HG02678 (cell line): ENCODE data around the gene MAN1C1.

Experiments used
- ATAC-seq: cut with Tn5 transposase; IDR thresholded peaks from one replicate; pipeline ENCODE4 v1.9.1; 2021; ENCODE audit warnings: mild to moderate bottlenecking, moderate library complexity; ENCODE audit not compliant: unreplicated experiment

MAN1C1 gene

GRCh38 chr1:25710583-25711347, 94.2 kb downstream of the MAN1C1 start:
- no peak for ATAC-seq

DNA sequence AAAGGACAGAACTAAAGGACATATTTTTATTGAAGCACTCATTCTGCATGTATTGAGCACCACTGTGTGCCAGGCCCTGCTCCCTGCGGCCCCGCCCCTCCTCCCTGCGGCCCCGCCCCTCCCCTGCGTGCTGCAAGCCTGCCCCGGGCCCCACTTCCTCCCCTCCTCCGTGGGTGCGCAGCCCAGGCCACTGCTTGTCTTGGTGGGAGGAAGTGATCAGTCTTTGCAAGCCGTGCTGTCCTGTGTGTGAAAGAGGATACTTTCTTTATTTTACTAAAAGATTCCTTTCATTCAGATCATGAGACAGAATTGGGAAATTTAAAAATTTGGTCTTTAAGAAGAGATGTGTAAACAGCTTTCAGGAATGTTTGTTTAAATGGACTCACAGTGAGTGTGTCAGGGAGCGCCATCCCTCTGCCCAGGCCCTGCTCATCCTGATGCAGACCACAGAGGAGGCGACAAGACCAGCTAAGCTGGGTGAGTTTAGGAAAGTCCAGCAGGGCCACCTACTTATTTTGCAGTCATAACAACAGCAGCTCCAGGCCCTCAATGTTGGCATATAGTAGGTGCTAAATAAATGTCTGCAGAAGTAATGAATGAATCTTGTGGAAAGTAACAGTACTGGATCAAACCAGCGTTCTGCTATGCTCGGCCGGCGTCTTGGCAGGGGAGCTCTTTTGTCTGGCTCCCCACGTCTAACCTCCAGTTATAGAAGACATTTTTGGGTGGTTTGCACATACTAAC, 95.1 kb downstream of the MAN1C1 start:
- ATAC-seq = no peak

DNA sequence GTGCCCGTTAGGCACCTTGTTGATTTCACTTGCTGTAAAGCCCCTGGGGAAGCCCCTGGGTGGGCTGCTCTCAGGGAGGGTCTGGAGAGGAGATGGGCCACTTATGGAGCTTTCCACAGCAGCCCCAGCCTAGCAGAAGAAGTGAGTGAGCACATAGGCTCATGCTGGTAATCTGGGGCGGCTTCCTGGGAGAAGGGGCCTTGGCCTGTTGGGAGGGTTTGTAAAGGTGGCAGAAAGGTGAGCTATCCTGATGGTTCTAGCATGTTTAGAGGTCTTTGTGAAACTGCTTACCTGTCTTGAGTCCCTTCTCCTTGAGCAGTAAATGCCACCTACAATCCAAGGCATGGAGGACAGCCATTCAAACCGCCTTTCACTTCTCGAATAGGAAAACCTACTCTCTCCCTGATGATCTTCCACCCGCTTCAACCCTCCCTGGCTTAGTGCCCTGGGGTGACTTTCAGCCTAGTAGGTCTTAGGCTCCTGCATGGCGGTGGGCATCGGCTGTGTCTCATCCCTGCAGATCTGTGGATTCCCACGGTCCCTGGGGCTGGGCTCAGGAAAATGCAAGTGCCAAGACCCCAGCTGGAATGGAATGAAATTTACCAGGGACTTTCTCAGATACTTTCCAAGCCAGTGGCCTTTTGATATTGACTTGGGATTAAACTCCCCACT, 95.8 kb downstream of the MAN1C1 start:
- no peak for ATAC-seq

GRCh38 chr1:25713961-25714360, 97.4 kb downstream of the MAN1C1 start:
- ATAC-seq = no peak

DNA sequence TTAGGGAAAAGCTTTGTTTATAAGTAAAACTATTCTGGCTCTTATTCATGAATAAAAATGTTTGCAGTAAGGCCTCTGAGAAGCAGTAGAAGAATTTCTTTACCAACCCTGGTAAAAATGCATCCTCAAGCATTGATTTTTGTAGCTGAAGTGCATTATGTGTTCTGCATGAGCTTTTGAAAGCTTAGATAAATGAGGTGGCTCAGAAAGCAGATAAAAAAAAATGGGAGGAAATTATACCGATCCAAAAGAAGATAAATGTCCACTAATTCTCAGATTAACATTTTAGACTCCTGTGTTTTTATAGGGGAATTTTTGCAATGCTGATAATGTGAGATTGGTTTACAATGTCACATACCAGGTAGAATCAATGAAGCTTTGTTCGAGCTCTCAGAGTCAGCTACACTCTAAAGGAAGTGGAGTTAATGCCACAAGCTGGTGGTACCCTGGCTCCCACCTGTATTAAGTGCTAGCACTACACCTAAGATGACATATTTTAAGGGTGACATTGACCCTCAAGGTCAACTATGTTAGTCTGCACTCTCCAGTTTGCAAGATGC, 97.9 kb downstream of the MAN1C1 start:
- no peak for ATAC-seq

DNA sequence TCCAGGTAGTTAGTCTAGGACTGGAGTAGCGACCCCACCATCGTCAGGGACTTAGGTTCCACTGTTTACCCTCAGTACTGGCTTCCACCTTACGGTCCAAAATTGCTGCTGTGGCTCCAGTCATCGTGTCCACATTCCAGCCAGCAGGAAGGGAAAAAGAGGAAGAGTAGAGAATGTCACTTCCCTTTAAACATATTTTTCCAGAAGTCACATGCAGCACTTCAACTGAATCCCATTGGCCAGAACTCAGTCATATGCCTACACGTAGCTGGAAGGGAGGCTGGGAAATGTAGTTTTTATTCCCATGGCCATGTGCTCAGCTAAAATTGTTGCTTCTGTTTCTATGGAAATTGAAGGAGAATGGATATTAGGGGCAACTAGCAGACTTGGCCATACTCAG, 99.3 kb downstream of the MAN1C1 start:
- no peak for ATAC-seq

- ATAC-seq = no peak
These were observed 99.7 kb downstream of the MAN1C1 start for GRCh38 chr1:25716320-25716719.

DNA sequence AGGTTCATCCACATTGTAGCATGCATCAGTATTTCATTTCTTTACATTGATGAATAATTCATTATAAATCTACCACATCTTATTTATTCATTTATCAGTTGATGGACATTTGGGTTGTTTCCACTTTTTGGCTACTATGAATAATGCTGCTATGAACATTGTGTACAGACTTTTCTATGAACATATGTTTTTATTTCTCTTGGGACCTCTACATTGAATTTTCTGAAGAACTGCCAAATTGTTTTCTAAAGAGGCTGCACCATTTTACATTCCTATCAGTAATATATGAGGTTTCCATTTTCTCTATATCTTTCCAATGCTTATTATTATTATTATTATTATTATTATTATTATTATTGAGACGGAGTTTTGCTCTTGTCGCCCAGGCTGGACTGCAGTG, 102.1 kb downstream of the MAN1C1 start:
- no peak for ATAC-seq

- no peak for ATAC-seq
These were observed 104.0 kb downstream of the MAN1C1 start for GRCh38 chr1:25720624-25721023.

GRCh38 chr1:25723250-25723880, 106.8 kb downstream of the MAN1C1 start:
- ATAC-seq = no peak

DNA sequence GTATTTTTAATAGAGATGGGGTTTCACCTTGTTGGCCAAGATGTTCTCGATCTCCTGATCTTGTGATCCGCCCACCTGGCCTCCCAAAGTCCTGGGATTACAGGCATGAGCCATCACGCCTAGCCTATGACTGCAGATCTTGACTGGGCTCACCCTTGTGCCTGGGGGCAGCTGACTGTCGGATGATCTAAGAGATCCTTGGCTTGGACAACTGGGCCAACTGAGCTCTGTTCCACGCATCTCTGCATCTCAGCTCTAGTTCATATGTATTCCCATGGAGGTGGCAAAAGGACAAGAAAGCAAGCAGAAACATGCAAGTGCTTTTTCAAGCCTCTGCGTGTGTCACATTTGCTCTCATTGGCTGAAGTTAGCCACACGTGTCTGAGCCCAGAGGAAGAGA, 107.6 kb downstream of the MAN1C1 start:
- ATAC-seq = no peak

- ATAC-seq = no peak
These were observed 108.4 kb downstream of the MAN1C1 start for GRCh38 chr1:25724966-25725365.

GRCh38 chr1:25725482-25725881, 108.9 kb downstream of the MAN1C1 start:
- no peak for ATAC-seq

DNA sequence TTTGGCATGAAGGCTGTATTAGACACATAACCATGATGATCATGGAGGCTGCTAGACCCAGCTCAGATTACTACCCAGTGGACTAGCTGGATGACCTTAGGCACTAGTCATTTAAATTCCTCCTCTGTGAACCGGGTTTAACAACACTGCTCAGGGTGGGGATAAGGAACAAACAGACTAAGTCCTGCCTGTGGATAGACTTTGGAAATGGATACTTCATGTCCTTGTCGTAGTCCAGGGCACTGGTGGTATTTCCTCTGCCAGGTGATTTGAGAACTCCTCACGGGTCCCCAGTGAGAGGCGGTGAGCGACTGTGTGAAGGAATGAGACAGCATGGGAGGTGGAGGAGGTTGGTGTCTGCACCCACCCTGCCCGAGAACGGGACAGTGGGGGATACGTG, 110.5 kb downstream of the MAN1C1 start:
- ATAC-seq = no peak

DNA sequence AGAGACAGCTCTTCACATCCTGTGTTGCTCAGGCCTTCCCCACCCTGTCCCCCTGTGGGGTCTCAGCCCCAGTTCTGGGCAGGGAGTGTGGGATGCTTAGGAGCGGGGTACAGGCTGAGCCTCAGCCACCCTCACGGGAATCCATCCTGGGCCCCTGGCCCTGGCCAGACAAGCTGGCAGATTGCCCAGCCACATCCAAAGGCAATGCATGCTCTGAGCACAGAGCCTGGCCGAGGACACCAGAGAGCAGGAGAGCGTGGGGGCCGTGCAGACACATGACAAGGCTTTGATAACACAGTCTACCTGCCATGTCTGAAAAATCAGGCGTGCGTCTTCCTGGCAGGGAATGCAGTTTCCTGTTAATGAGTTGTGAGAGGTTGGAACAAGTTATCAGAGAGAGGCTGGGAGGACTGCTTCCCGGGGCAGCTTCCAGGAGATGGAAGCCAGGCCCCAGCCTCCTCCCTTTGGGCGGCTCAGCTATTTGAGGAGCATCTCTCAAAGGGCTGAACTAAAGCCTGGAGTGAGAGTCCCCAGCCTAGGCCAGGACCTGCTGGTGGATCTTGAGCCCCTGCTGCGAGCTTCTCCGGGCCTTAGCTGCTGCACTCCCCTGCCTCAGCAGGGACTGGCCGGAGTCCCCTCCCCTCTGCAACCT, 111.2 kb downstream of the MAN1C1 start:
- no peak for ATAC-seq

GRCh38 chr1:25728301-25728935, 111.8 kb downstream of the MAN1C1 start:
- no peak for ATAC-seq

DNA sequence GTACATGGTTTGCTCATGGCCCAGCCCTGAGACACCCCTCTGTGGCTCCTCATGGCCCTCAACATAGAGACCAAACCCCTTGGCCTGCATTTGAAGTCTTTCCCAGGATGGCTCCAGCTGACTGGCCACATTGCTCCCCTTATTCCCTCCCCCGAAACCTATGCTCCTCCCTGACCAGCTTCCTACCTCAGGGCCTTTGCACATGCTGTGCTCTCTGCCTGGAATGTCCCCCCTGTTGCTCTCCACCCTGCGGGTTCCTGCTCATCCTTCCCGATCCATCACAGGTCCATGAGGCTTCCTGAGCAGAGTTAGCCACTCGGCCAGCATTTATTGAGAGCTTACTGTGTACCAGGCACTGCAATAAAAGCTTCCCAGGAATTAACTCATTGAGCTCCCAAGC, 112.5 kb downstream of the MAN1C1 start:
- ATAC-seq = no peak

DNA sequence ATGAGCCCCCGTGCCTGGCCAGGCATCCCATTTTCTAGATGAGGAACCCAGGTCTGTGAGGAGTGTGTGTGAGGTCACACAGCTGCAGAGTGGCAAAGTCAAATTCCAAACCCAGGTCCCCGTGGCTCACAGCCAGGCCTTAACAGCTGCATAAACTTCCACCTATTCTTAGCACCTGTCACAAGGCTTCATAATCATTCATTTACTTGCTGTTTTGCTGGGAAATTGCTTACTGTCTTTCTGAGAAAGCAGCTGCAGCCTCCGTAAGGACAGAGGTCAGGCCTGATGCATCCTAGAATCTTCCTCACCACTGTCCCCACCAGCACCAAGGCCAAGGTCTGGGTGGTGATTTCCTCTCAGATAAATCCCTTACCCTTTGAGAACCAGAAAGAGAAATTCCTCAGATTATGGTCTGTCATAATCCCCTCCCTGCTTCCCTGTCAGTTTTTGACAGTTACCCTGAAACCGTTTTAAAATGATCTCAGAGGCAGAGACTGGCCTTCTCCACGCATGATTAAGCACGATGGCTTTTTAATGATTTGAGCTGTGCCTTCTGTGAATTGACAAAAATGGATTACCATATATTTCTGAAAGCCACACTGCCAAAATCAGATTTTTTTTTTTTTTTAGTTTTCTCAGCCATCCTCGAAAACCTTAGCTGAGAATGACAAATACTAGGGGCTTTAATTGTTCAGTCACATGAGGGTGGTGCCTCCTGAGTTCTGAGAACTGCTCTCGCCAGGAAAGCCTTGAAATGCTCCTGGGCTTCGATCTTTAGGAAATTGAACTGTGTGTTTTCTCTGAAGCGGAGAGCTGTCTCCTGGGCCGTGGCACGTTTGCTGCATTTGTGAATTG, 113.4 kb downstream of the MAN1C1 start:
- no peak for ATAC-seq

GRCh38 chr1:25731148-25731547, 114.6 kb downstream of the MAN1C1 start:
- no peak for ATAC-seq
